HCT116 (cell line): ENCODE data around the gene EXOC6B. TPM values are rescaled to one million over a fixed set of nuclear protein-coding genes. Genes with fewer than 3 reads are reported as not detected.
A peak's percentile ranks its signal among the peaks of the same experiment; 100 is the strongest.

Source experiments
- ATAC-seq: fragments of 200-7000 bp; cut with Tn5 transposase; 2 replicates; pipeline ENCODE4 v1.9.1; 2020; ENCODE audit warnings: mild to moderate bottlenecking, moderate library complexity
- BruUV-seq: library from RNA; stranded (reverse); fragments of 400-500 nt; replicated peaks from 2 replicates; lab custom pipeline; 2021; lab: Mats Ljungman, UMichigan
- CTCF ChIA-PET: fragments of 300-600 bp; sonication (Branson Sonifier 250); formaldehyde crosslinking; loops from one replicate; lab custom pipeline; 2021; ENCODE audit warnings: antibody characterized with exemption; lab: Charles Lee
- POLR2A ChIA-PET: fragments of 300-600, 350-600 bp; sonication (Branson Sonifier 250); formaldehyde crosslinking; loops from one replicate; lab custom pipeline; 2021; ENCODE audit warnings: antibody characterized with exemption; lab: Charles Lee
- RAD21 ChIA-PET, 2 experiments: fragments of 300-600 bp; sonication (Branson Sonifier 250); formaldehyde crosslinking; loops; one replicate each; lab custom pipeline; 2023; ENCODE audit warnings: low total read pairs in 2 of 2; ENCODE audit not compliant: uncharacterized antibody in 2 of 2, unreplicated experiment in 2 of 2, low non-redundant PET in 1 of 2; lab: Charles Lee
- DNase-seq: peaks from one replicate; pipeline ENCODE4 v3.0.0-alpha.2; 2010; ENCODE audit warnings: low read depth, low spot score
- H2AFZ ChIP-seq: fragments of 200-600 bp; shearing (Covaris generic), sonication (generic); 2 replicates; pipeline ENCODE4 v1.6.1; 2017; ENCODE audit warnings: low read depth, mixed run types, mixed read lengths, antibody characterized with exemption, low read length; ENCODE audit not compliant: poor library complexity, severe bottlenecking
- H3K27ac ChIP-seq: 2 replicates; pipeline ENCODE4 v1.5.1; 2012; ENCODE audit warnings: low read depth, low read length
- H3K27me3 ChIP-seq: fragments of 200-600 bp; sonication (generic); 2 replicates; pipeline ENCODE4 v1.6.1; 2016; ENCODE audit warnings: mixed run types, low read length, mixed read lengths; ENCODE audit not compliant: insufficient read depth
- H3K36me3 ChIP-seq, 2 experiments: fragments of 200-500 bp in 1 of 2; fragments of 200-600 bp in 1 of 2; sonication (Bioruptor generic) in 1 of 2; sonication (generic) in 1 of 2; 2 replicates each; pipeline versions ENCODE4 v1.5.1 to v1.6.1; 2014 to 2016; ENCODE audit warnings: low read length in 2 of 2, inconsistent platforms in 1 of 2, mixed read lengths in 1 of 2, mixed run types in 1 of 2; ENCODE audit not compliant: insufficient read depth in 2 of 2, control insufficient read depth in 1 of 2
- H3K4me1 ChIP-seq, 2 experiments: fragments of 200-600 bp in 1 of 2; sonication (generic) in 1 of 2; 2 replicates each; pipeline versions ENCODE4 v1.5.1 to v1.6.1; 2012 to 2017; ENCODE audit warnings: low read length in 2 of 2, inconsistent platforms in 1 of 2, mild to moderate bottlenecking in 1 of 2, mixed read lengths in 1 of 2, mixed run types in 1 of 2, moderate library complexity in 1 of 2; ENCODE audit not compliant: insufficient read depth in 2 of 2, control insufficient read depth in 1 of 2
- H3K4me2 ChIP-seq: fragments of 200-600 bp; sonication (generic); 2 replicates; pipeline ENCODE4 v1.6.1; 2017; ENCODE audit warnings: mixed run types, low read length, mixed read lengths
- H3K4me3 ChIP-seq, 2 experiments: fragments of 200-600 bp in 1 of 2; sonication (generic) in 1 of 2; replicated peaks in 1 of 2; 2 replicates each; pipeline ENCODE4 v1.5.1; 2011 to 2016; ENCODE audit warnings: low read length in 2 of 2, control low read depth in 1 of 2, low read depth in 1 of 2, mild to moderate bottlenecking in 1 of 2, mixed read lengths in 1 of 2, mixed run types in 1 of 2
- H3K79me2 ChIP-seq: fragments of 200-600 bp; sonication (generic); 2 replicates; pipeline ENCODE4 v1.6.1; 2017; ENCODE audit warnings: mild to moderate bottlenecking, mixed run types, low read length, moderate library complexity, mixed read lengths; ENCODE audit not compliant: insufficient read depth
- H3K9ac ChIP-seq: fragments of 200-600 bp; sonication (generic); 2 replicates; pipeline ENCODE4 v1.6.1; 2016; ENCODE audit warnings: low read length, mixed read lengths
- H3K9me2 ChIP-seq: fragments of 200-600 bp; sonication (generic), shearing (Covaris generic); 2 replicates; pipeline ENCODE4 v1.6.1; 2017; ENCODE audit warnings: mixed run types, mild to moderate bottlenecking, moderate library complexity; ENCODE audit not compliant: insufficient read depth
- H3K9me3 ChIP-seq, 2 experiments: fragments of 200-500 bp in 1 of 2; fragments of 200-600 bp in 1 of 2; sonication (Bioruptor generic) in 1 of 2; sonication (generic) in 1 of 2; 2 replicates each; pipeline ENCODE4 v1.6.1; 2014 to 2017; ENCODE audit warnings: low read length in 2 of 2, mixed read lengths in 2 of 2, inconsistent platforms in 1 of 2, low read depth in 1 of 2, mild to moderate bottlenecking in 1 of 2, mixed run types in 1 of 2, moderate library complexity in 1 of 2; ENCODE audit not compliant: control insufficient read depth in 1 of 2, insufficient read depth in 1 of 2
- H4K20me1 ChIP-seq: fragments of 200-600 bp; sonication (generic), shearing (Covaris generic); 2 replicates; pipeline ENCODE4 v1.6.1; 2017; ENCODE audit warnings: mixed run types, mild to moderate bottlenecking, moderate library complexity; ENCODE audit not compliant: insufficient read depth
- RAD21 ChIP-seq: IDR thresholded peaks from 2 replicates; pipeline ENCODE4 v1.6.1; 2012; ENCODE audit warnings: low read depth, mild to moderate bottlenecking
- SIN3A ChIP-seq: IDR thresholded peaks from 2 replicates; pipeline ENCODE4 v1.6.1; 2012; ENCODE audit warnings: low read depth
- SP1 ChIP-seq: IDR thresholded peaks from 2 replicates; pipeline ENCODE4 v1.6.1; 2012; ENCODE audit warnings: low read depth
- SRF ChIP-seq: IDR thresholded peaks from 2 replicates; pipeline ENCODE4 v1.6.1; 2012; ENCODE audit warnings: low read depth
- TCF7L2 ChIP-seq: IDR thresholded peaks from 2 replicates; pipeline ENCODE4 v1.7.0; 2011; ENCODE audit warnings: borderline replicate concordance, inconsistent platforms; ENCODE audit not compliant: insufficient read depth, insufficient read length; ENCODE audit errors: extremely low read depth
- intact Hi-C: fragments of 100-400 bp; cut with micrococcal nuclease; formaldehyde crosslinking; loops from 2 replicates; pipeline ENCODE4 v1.10.0; 2022
- total RNA-seq: library from RNA; stranded (reverse); gene quantifications from one replicate; pipeline ENCODE4 v1.2.1, GENCODE V29; 2021; ENCODE audit not compliant: unreplicated experiment
- TF ChIP-seq, protein P1 (sequence below): IDR thresholded peaks from 2 replicates; pipeline ENCODE4 v1.6.1; 2012
- TF ChIP-seq, protein P2 (sequence below), 3 experiments: fragments of 200-600 bp in 1 of 3; sonication (generic) in 1 of 3; IDR thresholded peaks in 2 of 3; conservative IDR thresholded peaks in 1 of 3; 2 replicates each; pipeline ENCODE4 v1.5.1; 2012 to 2017; ENCODE audit warnings: low read depth in 2 of 3, low read length in 2 of 3, antibody characterized with exemption in 1 of 3, borderline replicate concordance in 1 of 3, control low read depth in 1 of 3, mild to moderate bottlenecking in 1 of 3, mixed read lengths in 1 of 3, mixed run types in 1 of 3, moderate library complexity in 1 of 3; ENCODE audit not compliant: insufficient read depth in 1 of 3
- TF ChIP-seq, protein P3 (sequence below): IDR thresholded peaks from 2 replicates; pipeline ENCODE4 v1.6.1; 2011; ENCODE audit warnings: mild to moderate bottlenecking, low read length, moderate library complexity; ENCODE audit not compliant: insufficient replicate concordance; ENCODE audit errors: extremely low read depth
- TF ChIP-seq, protein P4 (sequence below): IDR thresholded peaks from 2 replicates; pipeline ENCODE4 v1.6.1; 2012
- TF ChIP-seq, protein P5 (sequence below): IDR thresholded peaks from 2 replicates; pipeline ENCODE4 v1.6.1; 2012; ENCODE audit warnings: low read depth

EXOC6B gene
- total RNA-seq, 1 experiment from 2014 or later: 25.4 TPM

DNA sequence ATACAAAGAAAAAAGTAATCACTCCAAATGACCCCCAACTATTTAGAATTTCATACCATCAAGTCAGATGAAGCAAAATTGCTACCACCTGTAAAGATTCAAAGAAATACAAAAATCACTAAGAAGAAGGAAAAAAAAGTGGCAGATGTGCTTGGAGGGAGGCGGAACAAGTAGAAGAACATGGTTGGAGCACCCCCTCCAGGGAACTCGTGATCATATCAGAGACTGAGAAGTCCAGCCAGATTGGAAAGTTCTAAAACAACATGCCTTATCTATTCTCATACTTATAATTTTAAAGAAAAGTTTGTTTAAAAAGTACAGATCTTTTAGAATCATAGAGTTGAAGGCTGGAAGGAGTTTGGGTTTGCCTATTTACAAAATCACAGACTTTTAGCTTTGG, 564.8 kb downstream of the EXOC6B start:
- Histone ChIP-seq H3K27me3 (no peaks in the 10 kb centered on the region), H3K9me3 (no peaks in the 10 kb centered on the region), H3K4me2 (no peak overlapping the region), H3K36me3 (no peaks in the 10 kb centered on the region), H3K9me2 (no peaks in the 10 kb centered on the region), H4K20me1 (no peaks in the 10 kb centered on the region), H3K27ac (no peak overlapping the region), H3K79me2 (no peaks in the 10 kb centered on the region), H3K9ac (no peak overlapping the region), H3K4me3 (no peak overlapping the region), H3K4me1 (no peaks in the 10 kb centered on the region), H2AFZ (no peak overlapping the region)
- CTCF ChIA-PET: no interaction called here
- RAD21 ChIA-PET: no interaction called here
- BruUV-seq: no TSS peak
- TF ChIP-seq SIN3A (no peak), SRF (no peak), TCF7L2 (no peak), RAD21 (peak; percentile 23; the same call in 1 of the 2 replicates)
- TF ChIP-seq, protein P1, sequence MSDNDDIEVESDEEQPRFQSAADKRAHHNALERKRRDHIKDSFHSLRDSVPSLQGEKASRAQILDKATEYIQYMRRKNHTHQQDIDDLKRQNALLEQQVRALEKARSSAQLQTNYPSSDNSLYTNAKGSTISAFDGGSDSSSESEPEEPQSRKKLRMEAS: no peak
- intact Hi-C loops: no loop called here
- no peak for DNase-seq
- POLR2A ChIA-PET: no interaction called here
- ATAC-seq: no peak; the same call in 1 of the 2 replicates

DNA sequence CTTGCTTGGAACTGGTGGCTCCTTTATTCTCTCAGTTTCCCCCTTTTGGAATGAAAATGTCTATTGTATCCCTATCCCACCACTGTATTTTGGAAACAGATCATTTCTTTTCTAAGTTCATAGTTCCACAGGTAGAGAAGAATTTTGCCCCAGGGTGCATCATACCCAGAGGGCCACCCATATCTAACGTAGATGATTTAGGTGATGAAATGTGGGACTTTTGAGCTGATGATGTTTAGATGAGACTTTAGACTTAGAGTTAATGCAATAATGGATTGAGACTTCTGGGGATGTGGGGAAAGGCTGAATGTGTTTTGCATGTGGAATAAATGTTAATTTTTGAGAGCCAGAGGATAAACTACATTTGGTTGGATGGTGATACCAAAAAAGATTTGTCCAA, 570.3 kb downstream of the EXOC6B start:
- H3K27me3 ChIP-seq: no peaks in the 10 kb centered on the region
- no peaks in the 10 kb centered on the region for H3K79me2 ChIP-seq
- H3K4me2 ChIP-seq: no peak overlapping the region
- intact Hi-C loops: no loop called here
- ChIA-PET RAD21 (no interaction called here), CTCF (no interaction called here), POLR2A (no interaction called here)
- TF ChIP-seq, protein P2, sequence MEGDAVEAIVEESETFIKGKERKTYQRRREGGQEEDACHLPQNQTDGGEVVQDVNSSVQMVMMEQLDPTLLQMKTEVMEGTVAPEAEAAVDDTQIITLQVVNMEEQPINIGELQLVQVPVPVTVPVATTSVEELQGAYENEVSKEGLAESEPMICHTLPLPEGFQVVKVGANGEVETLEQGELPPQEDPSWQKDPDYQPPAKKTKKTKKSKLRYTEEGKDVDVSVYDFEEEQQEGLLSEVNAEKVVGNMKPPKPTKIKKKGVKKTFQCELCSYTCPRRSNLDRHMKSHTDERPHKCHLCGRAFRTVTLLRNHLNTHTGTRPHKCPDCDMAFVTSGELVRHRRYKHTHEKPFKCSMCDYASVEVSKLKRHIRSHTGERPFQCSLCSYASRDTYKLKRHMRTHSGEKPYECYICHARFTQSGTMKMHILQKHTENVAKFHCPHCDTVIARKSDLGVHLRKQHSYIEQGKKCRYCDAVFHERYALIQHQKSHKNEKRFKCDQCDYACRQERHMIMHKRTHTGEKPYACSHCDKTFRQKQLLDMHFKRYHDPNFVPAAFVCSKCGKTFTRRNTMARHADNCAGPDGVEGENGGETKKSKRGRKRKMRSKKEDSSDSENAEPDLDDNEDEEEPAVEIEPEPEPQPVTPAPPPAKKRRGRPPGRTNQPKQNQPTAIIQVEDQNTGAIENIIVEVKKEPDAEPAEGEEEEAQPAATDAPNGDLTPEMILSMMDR (IDR thresholded peaks at IDR 0.05 in 2 of 3, conservative IDR thresholded peaks at IDR 0.05 in 1 of 3; ENCODE audit: borderline replicate concordance in 1 of 3, insufficient read depth in 1 of 3, low read depth in 2 of 3, low read length in 2 of 3): no peak
- TF ChIP-seq SRF (no peak), SP1 (no peak)
- TF ChIP-seq, protein P3, sequence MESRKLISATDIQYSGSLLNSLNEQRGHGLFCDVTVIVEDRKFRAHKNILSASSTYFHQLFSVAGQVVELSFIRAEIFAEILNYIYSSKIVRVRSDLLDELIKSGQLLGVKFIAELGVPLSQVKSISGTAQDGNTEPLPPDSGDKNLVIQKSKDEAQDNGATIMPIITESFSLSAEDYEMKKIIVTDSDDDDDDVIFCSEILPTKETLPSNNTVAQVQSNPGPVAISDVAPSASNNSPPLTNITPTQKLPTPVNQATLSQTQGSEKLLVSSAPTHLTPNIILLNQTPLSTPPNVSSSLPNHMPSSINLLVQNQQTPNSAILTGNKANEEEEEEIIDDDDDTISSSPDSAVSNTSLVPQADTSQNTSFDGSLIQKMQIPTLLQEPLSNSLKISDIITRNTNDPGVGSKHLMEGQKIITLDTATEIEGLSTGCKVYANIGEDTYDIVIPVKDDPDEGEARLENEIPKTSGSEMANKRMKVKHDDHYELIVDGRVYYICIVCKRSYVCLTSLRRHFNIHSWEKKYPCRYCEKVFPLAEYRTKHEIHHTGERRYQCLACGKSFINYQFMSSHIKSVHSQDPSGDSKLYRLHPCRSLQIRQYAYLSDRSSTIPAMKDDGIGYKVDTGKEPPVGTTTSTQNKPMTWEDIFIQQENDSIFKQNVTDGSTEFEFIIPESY: no peak
- TF ChIP-seq, protein P4, sequence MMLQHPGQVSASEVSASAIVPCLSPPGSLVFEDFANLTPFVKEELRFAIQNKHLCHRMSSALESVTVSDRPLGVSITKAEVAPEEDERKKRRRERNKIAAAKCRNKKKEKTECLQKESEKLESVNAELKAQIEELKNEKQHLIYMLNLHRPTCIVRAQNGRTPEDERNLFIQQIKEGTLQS: no peak
- TF ChIP-seq, protein P5, sequence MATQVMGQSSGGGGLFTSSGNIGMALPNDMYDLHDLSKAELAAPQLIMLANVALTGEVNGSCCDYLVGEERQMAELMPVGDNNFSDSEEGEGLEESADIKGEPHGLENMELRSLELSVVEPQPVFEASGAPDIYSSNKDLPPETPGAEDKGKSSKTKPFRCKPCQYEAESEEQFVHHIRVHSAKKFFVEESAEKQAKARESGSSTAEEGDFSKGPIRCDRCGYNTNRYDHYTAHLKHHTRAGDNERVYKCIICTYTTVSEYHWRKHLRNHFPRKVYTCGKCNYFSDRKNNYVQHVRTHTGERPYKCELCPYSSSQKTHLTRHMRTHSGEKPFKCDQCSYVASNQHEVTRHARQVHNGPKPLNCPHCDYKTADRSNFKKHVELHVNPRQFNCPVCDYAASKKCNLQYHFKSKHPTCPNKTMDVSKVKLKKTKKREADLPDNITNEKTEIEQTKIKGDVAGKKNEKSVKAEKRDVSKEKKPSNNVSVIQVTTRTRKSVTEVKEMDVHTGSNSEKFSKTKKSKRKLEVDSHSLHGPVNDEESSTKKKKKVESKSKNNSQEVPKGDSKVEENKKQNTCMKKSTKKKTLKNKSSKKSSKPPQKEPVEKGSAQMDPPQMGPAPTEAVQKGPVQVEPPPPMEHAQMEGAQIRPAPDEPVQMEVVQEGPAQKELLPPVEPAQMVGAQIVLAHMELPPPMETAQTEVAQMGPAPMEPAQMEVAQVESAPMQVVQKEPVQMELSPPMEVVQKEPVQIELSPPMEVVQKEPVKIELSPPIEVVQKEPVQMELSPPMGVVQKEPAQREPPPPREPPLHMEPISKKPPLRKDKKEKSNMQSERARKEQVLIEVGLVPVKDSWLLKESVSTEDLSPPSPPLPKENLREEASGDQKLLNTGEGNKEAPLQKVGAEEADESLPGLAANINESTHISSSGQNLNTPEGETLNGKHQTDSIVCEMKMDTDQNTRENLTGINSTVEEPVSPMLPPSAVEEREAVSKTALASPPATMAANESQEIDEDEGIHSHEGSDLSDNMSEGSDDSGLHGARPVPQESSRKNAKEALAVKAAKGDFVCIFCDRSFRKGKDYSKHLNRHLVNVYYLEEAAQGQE: no peak
- no peak overlapping the region for H3K27ac ChIP-seq
- H3K9me3 ChIP-seq: no peaks in the 10 kb centered on the region
- ATAC-seq (no peak), DNase-seq (no peak)
- no TSS peak for BruUV-seq
- H3K9ac ChIP-seq: no peak overlapping the region
- no peaks in the 10 kb centered on the region for H4K20me1 ChIP-seq
- H3K9me2 ChIP-seq: no peaks in the 10 kb centered on the region
- H3K36me3 ChIP-seq: no peaks in the 10 kb centered on the region
- H3K4me3 ChIP-seq: no peak overlapping the region
- no peaks in the 10 kb centered on the region for H3K4me1 ChIP-seq
- H2AFZ ChIP-seq: no peak overlapping the region
